ENCODE results near the gene HOXC11. TPM values are rescaled to one million over a fixed set of nuclear protein-coding genes. Genes with fewer than 3 reads are reported as not detected.
A peak's percentile ranks its signal among the peaks of the same experiment; 100 is the strongest.

The HOXC11 gene
- total RNA-seq, 1 donor from 2014 or later = not detected

- no peak overlapping the region for H3K4me2 ChIP-seq
- H3K4me3 ChIP-seq = no peak overlapping the region
- H3K36me3 ChIP-seq = no peaks in the 10 kb centered on the region
- no peak overlapping the region for H3K4me3 Mint-ChIP-seq
- H3F3A ChIP-seq (ENCODE audit: low read depth) = no peaks in the 10 kb centered on the region
- H3K36me3 Mint-ChIP-seq = no peaks in the 10 kb centered on the region
- no peaks in the 10 kb centered on the region for H3K79me2 ChIP-seq (ENCODE audit: low read depth)
- peaks cover 98% of the 10 kb centered on the region for H3K27me3 Mint-ChIP-seq (ENCODE audit: insufficient read depth, low read depth)
- H2AFZ ChIP-seq (replicated peaks) = no peak overlapping the region
- H3K27ac Mint-ChIP-seq = no peak overlapping the region
- no peak overlapping the region for H3K9ac ChIP-seq
- TF ChIP-seq EZH2phosphoT487 (IDR thresholded peaks at IDR 0.05) (no peak), EZH2 (IDR thresholded peaks at IDR 0.05) (peak; percentile 29), CTCF (IDR thresholded peaks at IDR 0.05) (no peak)
- H3K4me1 Mint-ChIP-seq = peaks cover 2% of the 10 kb centered on the region
- H4K20me1 ChIP-seq (ENCODE audit: low read depth) = peaks cover 94% of the 10 kb centered on the region
- peaks cover 4% of the 10 kb centered on the region for H3K9me3 Mint-ChIP-seq
- H3K27ac ChIP-seq = no peak overlapping the region
- H3K27me3 ChIP-seq = peaks cover 100% of the 10 kb centered on the region
- no peak for DNase-seq (ENCODE audit: low spot score)
- H3K4me1 ChIP-seq = no peaks in the 10 kb centered on the region
- no peaks in the 10 kb centered on the region for H3K9me3 ChIP-seq (ENCODE audit: low read depth)
Observed at GRCh38 chr12:53998900-53999236, 25.9 kb downstream of the HOXC11 start.

- Histone ChIP-seq H3K27ac (no peak overlapping the region), H3K4me3 (peak overlapping the region; percentile 24), H2AFZ (replicated peaks) (no peak overlapping the region), H3K9ac (no peak overlapping the region), H3K4me1 (no peaks in the 10 kb centered on the region), H3K79me2 (ENCODE audit: low read depth) (no peaks in the 10 kb centered on the region), H3K9me3 (ENCODE audit: low read depth) (no peaks in the 10 kb centered on the region), H3F3A (ENCODE audit: low read depth) (no peaks in the 10 kb centered on the region), H3K27me3 (peaks cover 100% of the 10 kb centered on the region), H4K20me1 (ENCODE audit: low read depth) (peaks cover 91% of the 10 kb centered on the region), H3K36me3 (no peaks in the 10 kb centered on the region), H3K4me2 (no peak overlapping the region)
- Mint-ChIP-seq H3K36me3 (no peaks in the 10 kb centered on the region), H3K9me3 (peaks cover 2% of the 10 kb centered on the region), H3K4me3 (no peak overlapping the region), H3K27ac (no peak overlapping the region), H3K4me1 (peaks cover 2% of the 10 kb centered on the region), H3K27me3 (ENCODE audit: insufficient read depth, low read depth) (peaks cover 98% of the 10 kb centered on the region)
- TF ChIP-seq EZH2 (IDR thresholded peaks at IDR 0.05) (no peak), CTCF (IDR thresholded peaks at IDR 0.05) (no peak), EZH2phosphoT487 (IDR thresholded peaks at IDR 0.05) (no peak)
- DNase-seq (ENCODE audit: low spot score) = no peak
Observed at GRCh38 chr12:53999559-54000115, 26.7 kb downstream of the HOXC11 start.

GRCh38 chr12:54000116-54001114, 27.5 kb downstream of the HOXC11 start, which contains the start of gene HOXC9:
Gene HOXC9 (plus strand): TSS chr12:54000161. CDS start chr12:54000189, 28 bp downstream.
- Histone ChIP-seq H2AFZ (replicated peaks) (no peak within 1 kb of the TSS), H3K4me1 (no peaks in the 10 kb centered on the region), H3K36me3 (no peaks in the 10 kb centered on the region), H3K9ac (no peak within 1 kb of the TSS), H3F3A (ENCODE audit: low read depth) (no peaks in the 10 kb centered on the region), H4K20me1 (ENCODE audit: low read depth) (peaks cover 89% of the 10 kb centered on the region), H3K79me2 (ENCODE audit: low read depth) (no peaks in the 10 kb centered on the region), H3K27me3 (peaks cover 100% of the 10 kb centered on the region), H3K4me3 (peak within 1 kb of the TSS; percentile 24), H3K4me2 (peak within 1 kb of the TSS; percentile 52), H3K9me3 (ENCODE audit: low read depth) (no peaks in the 10 kb centered on the region), H3K27ac (no peak within 1 kb of the TSS)
- H3K36me3 Mint-ChIP-seq = no peaks in the 10 kb centered on the region
- no peak for DNase-seq (ENCODE audit: low spot score)
- no peaks in the 10 kb centered on the region for H3K4me1 Mint-ChIP-seq
- no peak within 1 kb of the TSS for H3K4me3 Mint-ChIP-seq
- H3K9me3 Mint-ChIP-seq = peaks cover 2% of the 10 kb centered on the region
- TF ChIP-seq CTCF (IDR thresholded peaks at IDR 0.05) (no peak), EZH2phosphoT487 (IDR thresholded peaks at IDR 0.05) (peak; percentile 99), EZH2 (IDR thresholded peaks at IDR 0.05) (peak; percentile 100)
- H3K27ac Mint-ChIP-seq = no peak within 1 kb of the TSS
- H3K27me3 Mint-ChIP-seq (ENCODE audit: insufficient read depth, low read depth) = peaks cover 98% of the 10 kb centered on the region

All from neural progenitor cell (in vitro differentiated cells).